GM23248 (cell line): Measurements from ENCODE around the gene SMIM35. TPM values are rescaled to one million over a fixed set of nuclear protein-coding genes. Genes with fewer than 3 reads are reported as not detected.
"Not testable (repeated sequence)": the region's sequence is repeated elsewhere in the genome, so short reads cannot be mapped to it uniquely, and the experiment has no call there.

Experiments
- DNase-seq: peaks from one replicate; pipeline ENCODE4 v3.0.0-alpha.2; 2015
- H2AFZ ChIP-seq: fragments of 200-600 bp; sonication (generic); 2 replicates; pipeline ENCODE4 v1.6.1; 2016; ENCODE audit warnings: antibody characterized with exemption
- H3F3A ChIP-seq: fragments of 200-600 bp; sonication (generic); 2 replicates; pipeline ENCODE4 v1.6.1; 2016; ENCODE audit warnings: mild to moderate bottlenecking, antibody characterized with exemption, mixed run types; ENCODE audit not compliant: insufficient read depth
- H3K27ac ChIP-seq: fragments of 200-600 bp; sonication (generic); 2 replicates; pipeline ENCODE4 v1.5.1; 2016; ENCODE audit warnings: mild to moderate bottlenecking
- H3K27me3 ChIP-seq: fragments of 200-600 bp; sonication (generic); replicated peaks from 2 replicates; pipeline ENCODE4 v1.6.1; 2016; ENCODE audit warnings: mild to moderate bottlenecking; ENCODE audit not compliant: insufficient read depth
- H3K36me3 ChIP-seq: fragments of 200-600 bp; sonication (generic); 2 replicates; pipeline ENCODE4 v1.6.1; 2016; ENCODE audit warnings: low read depth, mild to moderate bottlenecking
- H3K4me1 ChIP-seq: fragments of 200-600 bp; sonication (generic); 2 replicates; pipeline ENCODE4 v1.6.1; 2016; ENCODE audit warnings: mild to moderate bottlenecking; ENCODE audit not compliant: insufficient read depth
- H3K4me2 ChIP-seq: fragments of 200-600 bp; sonication (generic); one replicate; pipeline ENCODE4 v1.6.1; 2016; ENCODE audit warnings: mild to moderate bottlenecking; ENCODE audit not compliant: unreplicated experiment
- H3K4me3 ChIP-seq: fragments of 200-600 bp; sonication (generic); 2 replicates; pipeline ENCODE4 v1.5.1; 2016; ENCODE audit warnings: mild to moderate bottlenecking
- H3K79me2 ChIP-seq: fragments of 200-600 bp; sonication (generic); 2 replicates; pipeline ENCODE4 v1.6.1; 2016; ENCODE audit warnings: mild to moderate bottlenecking; ENCODE audit not compliant: insufficient read depth
- H3K9ac ChIP-seq: fragments of 200-600 bp; sonication (generic); 2 replicates; pipeline ENCODE4 v1.6.1; 2016; ENCODE audit warnings: mild to moderate bottlenecking
- H3K9me2 ChIP-seq: fragments of 200-600 bp; sonication (generic); 2 replicates; pipeline ENCODE4 v1.6.1; 2016; ENCODE audit warnings: mixed run types, mild to moderate bottlenecking, moderate library complexity; ENCODE audit not compliant: insufficient read depth
- H3K9me3 ChIP-seq: fragments of 200-600 bp; sonication (generic); one replicate; pipeline ENCODE4 v1.6.1; 2017; ENCODE audit warnings: low read depth
- H4K20me1 ChIP-seq: fragments of 200-600 bp; sonication (generic); 2 replicates; pipeline ENCODE4 v1.6.0; 2016; ENCODE audit not compliant: insufficient read depth
- EZH2 ChIP-seq: fragments of 200-600 bp; sonication (generic); IDR thresholded peaks from 2 replicates; pipeline ENCODE4 v1.6.1; 2018; ENCODE audit warnings: antibody characterized with exemption, mild to moderate bottlenecking; ENCODE audit not compliant: insufficient read depth, poor library complexity, severe bottlenecking
- EZH2phosphoT487 ChIP-seq: fragments of 200-600 bp; sonication (generic); IDR thresholded peaks from 2 replicates; pipeline ENCODE4 v1.6.1; 2018; ENCODE audit warnings: antibody characterized with exemption, moderate library complexity, mild to moderate bottlenecking, low read depth; ENCODE audit not compliant: insufficient read depth
- WGBS, 2 experiments: methylation state at CpG; one replicate each; pipeline ENCODE4 v1.1.6; 2015 to 2017; ENCODE audit warnings: low lambda C conversion rate in 2 of 2, low coverage in 1 of 2; ENCODE audit errors: missing lambda C conversion rate in 2 of 2; 5-methylcytosine and 5-hydroxymethylcytosine counted together
- in situ Hi-C: fragments of 300-500 bp; cut with MboI; formaldehyde crosslinking; loops from 2 replicates; pipeline ENCODE4 v1.15.0; 2020
- polyA plus RNA-seq: library from polyadenylated mRNA; unstranded; fragments of >200 nt; fragmentation: Nextera tagmentation; extraction: Ambion mirVana; gene quantifications from 2 replicates; pipeline ENCODE4 v1.2.1, GENCODE V29; 2016
- total RNA-seq: library from RNA; depleted of rRNA; stranded (reverse); fragments of >200 nt; shearing (Covaris generic); gene quantifications from 2 replicates; pipeline ENCODE4 v1.2.3, GENCODE V29; 2014

SMIM35 gene
- total and polyA plus RNA-seq, 2 experiments from 2014 or later: not detected

DNA sequence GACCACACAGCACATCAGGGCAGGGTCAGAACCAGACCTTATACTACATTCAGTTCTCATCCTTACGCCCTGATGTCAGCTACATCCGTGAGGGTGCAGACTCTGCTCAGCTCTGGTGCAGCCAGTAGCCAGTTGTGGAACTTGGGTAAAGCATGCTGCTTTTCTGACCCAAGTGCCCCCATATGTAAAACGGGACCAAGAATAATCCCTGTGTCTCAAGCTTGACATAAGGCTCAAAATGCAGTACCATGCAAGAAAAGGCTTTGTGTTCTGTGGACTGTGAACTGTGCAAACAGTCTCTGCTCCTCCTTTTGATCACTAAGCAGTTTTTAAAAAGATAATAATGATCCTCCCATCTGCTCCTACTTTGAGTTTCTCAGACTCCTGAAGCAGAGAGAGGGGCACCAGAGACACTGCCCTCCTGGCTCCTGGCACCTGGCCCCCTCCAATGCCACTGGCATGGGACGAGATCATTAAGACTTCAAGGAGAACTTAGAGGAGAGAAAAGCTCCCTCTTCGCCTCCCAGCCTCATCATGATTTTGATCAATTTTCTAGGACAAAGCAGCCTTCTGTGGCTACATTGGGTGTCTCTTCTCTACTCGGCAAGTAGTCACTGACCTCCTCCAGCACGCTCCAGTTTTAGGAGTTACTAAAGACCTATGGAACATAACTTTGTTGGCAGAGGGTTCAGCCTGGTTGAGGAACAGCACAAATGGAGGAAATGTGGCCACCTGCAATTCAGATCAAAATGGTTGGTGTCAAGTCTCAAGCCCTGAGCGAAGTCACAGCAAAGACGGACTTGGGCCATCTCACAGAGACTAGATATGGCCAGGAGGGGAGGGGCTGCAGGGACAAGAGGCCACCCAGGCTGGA lies 76.7 kb downstream of the SMIM35 start:
- H3K9me2 ChIP-seq: no peaks in the 10 kb centered on the region
- H3K9ac ChIP-seq: no peak overlapping the region
- no peak for DNase-seq
- no peak overlapping the region for H3K4me2 ChIP-seq
- in situ Hi-C loops: no loop called here
- H3K9me3 ChIP-seq: no peaks in the 10 kb centered on the region
- H3K27me3 ChIP-seq: peaks cover 4% of the 10 kb centered on the region; the same call in 1 of the 2 replicates
- H4K20me1 ChIP-seq: no peaks in the 10 kb centered on the region
- H2AFZ ChIP-seq: no peak overlapping the region
- no peak for TF ChIP-seq EZH2phosphoT487
- no peak for TF ChIP-seq EZH2
- H3K36me3 ChIP-seq: no peaks in the 10 kb centered on the region
- no peak overlapping the region for H3K27ac ChIP-seq
- no peaks in the 10 kb centered on the region for H3F3A ChIP-seq
- no peaks in the 10 kb centered on the region for H3K4me1 ChIP-seq
- H3K79me2 ChIP-seq: no peaks in the 10 kb centered on the region
- no peak overlapping the region for H3K4me3 ChIP-seq
- 23 to 28% methylated on average over 9 of the region's 9 CpGs for WGBS, 2 experiments

DNA sequence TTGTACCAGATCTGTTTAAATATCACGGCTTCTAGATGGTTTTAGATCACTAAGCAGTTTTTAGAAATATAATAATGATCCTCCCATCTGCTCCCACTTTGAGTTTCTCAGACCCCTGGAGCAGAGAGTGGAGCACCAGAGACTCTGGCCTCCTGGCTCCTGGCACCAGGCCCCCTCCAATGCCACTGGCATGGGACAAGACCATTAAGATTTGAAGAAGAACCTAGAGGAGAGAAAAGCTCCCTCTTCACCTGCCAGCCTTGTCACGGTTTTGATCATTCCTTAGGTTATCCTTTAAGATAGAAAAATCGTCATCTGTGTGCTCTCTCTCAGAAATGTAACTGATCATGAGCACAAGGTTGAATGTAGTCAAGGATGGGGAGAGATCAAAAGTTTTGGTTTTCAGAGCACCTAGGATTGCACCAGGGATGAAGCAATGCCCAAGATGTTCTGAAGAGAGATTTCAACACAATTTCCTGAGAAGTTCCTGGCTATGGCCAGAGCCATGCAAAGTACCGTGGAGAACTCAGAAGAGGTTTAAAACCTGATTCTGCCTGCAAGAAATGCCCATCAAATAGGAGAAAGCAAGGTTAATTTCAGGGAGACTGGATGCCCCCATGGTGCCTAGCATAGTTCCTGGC lies 78.4 kb downstream of the SMIM35 start:
- H3K9me3 ChIP-seq: no peaks in the 10 kb centered on the region
- no peak for DNase-seq
- no peak overlapping the region for H3K4me2 ChIP-seq
- H3K9ac ChIP-seq: no peak overlapping the region
- TF ChIP-seq EZH2phosphoT487 (no peak), EZH2 (no peak)
- H3K27me3 ChIP-seq: no peaks in the 10 kb centered on the region; the same call in 1 of the 2 replicates
- H3K4me1 ChIP-seq: no peaks in the 10 kb centered on the region
- 20 to 28% methylated on average over 4 of the region's 4 CpGs for WGBS, 2 experiments
- no peaks in the 10 kb centered on the region for H3F3A ChIP-seq
- no peak overlapping the region for H2AFZ ChIP-seq
- in situ Hi-C loops: no loop called here
- H3K4me3 ChIP-seq: no peak overlapping the region
- no peaks in the 10 kb centered on the region for H3K36me3 ChIP-seq
- no peaks in the 10 kb centered on the region for H4K20me1 ChIP-seq
- no peak overlapping the region for H3K27ac ChIP-seq
- no peaks in the 10 kb centered on the region for H3K79me2 ChIP-seq
- no peaks in the 10 kb centered on the region for H3K9me2 ChIP-seq

DNA sequence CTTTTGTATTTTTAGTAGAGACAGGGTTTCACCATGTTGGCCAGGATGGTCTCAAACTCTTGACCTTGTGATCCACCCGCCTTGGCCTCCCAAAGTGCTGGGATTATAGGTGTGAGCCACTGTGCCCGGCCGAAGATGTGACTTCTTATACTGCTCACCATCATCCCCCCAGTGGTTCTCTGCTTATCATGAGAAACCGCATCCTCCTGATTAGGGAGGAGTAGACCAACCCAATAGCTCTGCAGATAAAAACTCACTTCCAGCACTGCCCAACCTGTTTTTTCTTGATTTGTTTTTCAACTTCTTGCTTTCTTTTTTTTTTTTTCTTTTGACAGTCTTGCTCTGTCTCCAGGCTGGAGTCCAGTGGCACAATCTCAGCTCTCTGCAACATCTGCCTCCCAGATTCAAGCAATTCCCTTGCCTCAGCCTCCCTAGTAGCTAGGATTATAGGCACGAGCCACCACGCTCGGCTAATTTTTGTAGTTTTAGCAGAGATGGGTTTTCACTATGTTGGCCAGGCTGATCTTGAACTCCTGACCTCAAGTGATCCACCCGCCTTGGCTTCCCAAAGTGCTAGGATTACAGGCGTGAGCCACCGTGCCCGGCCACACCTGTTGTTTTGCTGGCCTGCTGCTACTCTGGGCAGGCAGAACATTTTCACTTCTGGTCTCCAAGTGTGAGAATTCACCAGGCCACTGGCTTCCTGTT lies 79.0 kb downstream of the SMIM35 start:
- H3K4me1 ChIP-seq, H3K79me2 ChIP-seq, H3F3A ChIP-seq, H3K4me3 ChIP-seq, H3K4me2 ChIP-seq, H2AFZ ChIP-seq, H3K9me2 ChIP-seq, H3K9me3 ChIP-seq, DNase-seq, in situ Hi-C loops, H3K9ac ChIP-seq, H4K20me1 ChIP-seq, H3K27ac ChIP-seq, H3K36me3 ChIP-seq, H3K27me3 ChIP-seq: not testable (repeated sequence)
- WGBS, 2 experiments: 48% methylated on average over 11 of the region's 11 CpGs

- Histone ChIP-seq H3K4me3 (no peak overlapping the region), H4K20me1 (no peaks in the 10 kb centered on the region), H3K27ac (no peak overlapping the region), H3K4me2 (no peak overlapping the region), H3K79me2 (no peaks in the 10 kb centered on the region), H3K4me1 (no peaks in the 10 kb centered on the region), H3K27me3 (no peaks in the 10 kb centered on the region), H3K9me3 (no peaks in the 10 kb centered on the region), H3K9ac (no peak overlapping the region), H3K9me2 (no peaks in the 10 kb centered on the region), H2AFZ (no peak overlapping the region), H3K36me3 (no peaks in the 10 kb centered on the region), H3F3A (no peaks in the 10 kb centered on the region)
- in situ Hi-C loops: no loop called here
- no peak for TF ChIP-seq EZH2phosphoT487
- TF ChIP-seq EZH2: no peak
- DNase-seq: no peak
- 42 to 48% methylated on average over 3 to 5 of the region's 5 CpGs for whole genome bisulfite sequencing, 2 experiments
Measured at GRCh38 chr11:118007040-118007439, 79.7 kb downstream of the SMIM35 start.
